Ovary (tissue), 9 donors: ENCODE results near the gene RAB8B. TPM values are rescaled to one million over a fixed set of nuclear protein-coding genes. Genes with fewer than 3 reads are reported as not detected.
A peak's percentile ranks its signal among the peaks of the same experiment; 100 is the strongest.

Experiments
- DNase-seq, 5 donors: peaks; one replicate each; pipeline ENCODE4 v3.0.0-alpha.2; 2019 to 2020
- H3K27ac ChIP-seq, 2 donors: fragments of 200-600 bp; one replicate each; pipeline versions ENCODE4 v1.5.1 to v1.8.0; 2019 to 2022
- H3K27me3 ChIP-seq: fragments of 200-600 bp; one replicate; pipeline ENCODE4 v1.8.0; 2022
- H3K36me3 ChIP-seq: fragments of 200-600 bp; sonication (generic); one replicate; pipeline ENCODE4 v1.5.1; 2019
- H3K4me1 ChIP-seq: one replicate; pipeline ENCODE4 v1.8.1; 2013; ENCODE audit warnings: mild to moderate bottlenecking, moderate library complexity; ENCODE audit not compliant: insufficient read depth
- H3K4me3 ChIP-seq: fragments of 200-600 bp; sonication (generic); one replicate; pipeline ENCODE4 v1.5.1; 2017
- H3K9me3 ChIP-seq, 2 donors: fragments of 200-600 bp in 1 of 2; sonication (generic) in 1 of 2; one replicate each; pipeline versions ENCODE4 v1.5.1 to v1.8.1; 2013 to 2019; ENCODE audit warnings: mild to moderate bottlenecking in 1 of 2, moderate library complexity in 1 of 2
- CTCF ChIP-seq, 3 donors: fragments of 450-650 bp in 2 of 3; fragments of 200-600 bp in 1 of 3; IDR thresholded peaks; one replicate each; pipeline versions ENCODE4 v1.5.1 to v1.8.0; 2016 to 2022; ENCODE audit warnings: antibody characterized with exemption in 3 of 3, mild to moderate bottlenecking in 1 of 3
- EP300 ChIP-seq: sonication (generic); formaldehyde crosslinking; IDR thresholded peaks from one replicate; pipeline ENCODE4 v1.6.1; 2017; ENCODE audit warnings: antibody characterized with exemption
- POLR2A ChIP-seq: fragments of 450-650 bp; IDR thresholded peaks from one replicate; pipeline ENCODE4 v1.6.1; 2017; ENCODE audit warnings: antibody characterized with exemption, mild to moderate bottlenecking, moderate library complexity
- WGBS, 3 donors: extraction: QIAGEN DNeasy Blood & Tissue Kit in 1 of 3; methylation state at CpG; one replicate each; pipeline versions ENCODE4 v1.1.5 to v1.1.7; 2013 to 2017; 5-methylcytosine and 5-hydroxymethylcytosine counted together
- intact Hi-C, 4 donors: fragments of 100-400 bp; cut with DNase I; formaldehyde crosslinking; loops; one replicate each; pipeline versions ENCODE4 v1.11.0 to v1.15.1; 2022 to 2023
- polyA plus RNA-seq, 2 donors: library from polyadenylated mRNA; stranded (reverse); fragments of 200-250 nt in 1 of 2; fragments of 350-450 nt in 1 of 2; fragmentation: Illumina TruSeq in 1 of 2; extraction: RNeasy Lipid Tissue Mini Kit (QIAGEN cat#74804) in 1 of 2; gene quantifications; one replicate each; pipeline ENCODE4 v1.2.3, GENCODE V29; 2013 to 2014
- total RNA-seq, 7 donors: library from RNA; depleted of rRNA in 2 of 7; stranded (reverse); fragments of >200 nt in 2 of 7; fragmentation: NEBNext Ultra II Directional in 3 of 7; extraction: Animal tissue kit (Norgen Biotek cat#: 25700) in 3 of 7; gene quantifications; one replicate each; pipeline versions ENCODE4 v1.1.0 to v1.2.4, GENCODE V29; 2016 to 2023
- donor health status: DM: no; HTN: no; CAD: no; lungs with moderate emphysema.
- donor health status: DM: no; HTN: no; CAD: no.
- donor health status: Bipolar disorder and iron deficiency.
- donor health status: DM: yes; HTN: yes; CAD: no.
- donor health status: DM: no; HTN: no; CAD: no.
- donor health status: DM: yes; HTN: yes; CAD: no.

Gene RAB8B
- total and polyA plus RNA-seq, 9 donors: 18.5 to 58.0 (median 44.8) TPM

GRCh38 chr15:63191895-63192618 lies 2.7 kb downstream of the RAB8B start:
- TF ChIP-seq EP300 (no peak), POLR2A (no peak), CTCF (IDR thresholded peaks at IDR 0.05) (no peak)
- DNase-seq: no peak
- intact Hi-C loops: no loop called here
- Histone ChIP-seq H3K9me3 (no peaks in the 10 kb centered on the region), H3K4me3 (no peak overlapping the region), H3K27me3 (no peaks in the 10 kb centered on the region), H3K4me1 (peaks cover 14% of the 10 kb centered on the region), H3K27ac (no peak overlapping the region), H3K36me3 (no peaks in the 10 kb centered on the region)
- 59 to 67% (median 67%) methylated on average over 3 of the region's 3 CpGs for WGBS, 3 donors

GRCh38 chr15:63192619-63193206 lies 3.3 kb downstream of the RAB8B start:
- Histone ChIP-seq H3K27ac (no peak overlapping the region), H3K9me3 (no peaks in the 10 kb centered on the region), H3K36me3 (no peaks in the 10 kb centered on the region), H3K4me3 (no peak overlapping the region), H3K27me3 (no peaks in the 10 kb centered on the region), H3K4me1 (peaks cover 17% of the 10 kb centered on the region)
- WGBS, 3 donors: 75 to 87% (median 84%) methylated on average over 5 of the region's 5 CpGs
- no peak for TF ChIP-seq POLR2A
- TF ChIP-seq EP300: no peak
- no peak for TF ChIP-seq CTCF (IDR thresholded peaks at IDR 0.05)
- DNase-seq: no peak
- intact Hi-C loops: no loop called here

GRCh38 chr15:63194302-63194701 lies 4.9 kb downstream of the RAB8B start:
- WGBS, 3 donors: 37 to 52% (median 50%) methylated on average over 4 of the region's 4 CpGs
- DNase-seq: no peak
- H3K9me3 ChIP-seq: no peaks in the 10 kb centered on the region
- TF ChIP-seq EP300 (no peak), POLR2A (no peak), CTCF (IDR thresholded peaks at IDR 0.05) (no peak)
- no peaks in the 10 kb centered on the region for H3K27me3 ChIP-seq
- no peak overlapping the region for H3K27ac ChIP-seq
- no peak overlapping the region for H3K4me3 ChIP-seq
- H3K36me3 ChIP-seq: no peaks in the 10 kb centered on the region
- peaks cover 20% of the 10 kb centered on the region for H3K4me1 ChIP-seq
- intact Hi-C loops: no loop called here

GRCh38 chr15:63194880-63195568 lies 5.6 kb downstream of the RAB8B start:
- Histone ChIP-seq H3K4me1 (peaks cover 21% of the 10 kb centered on the region), H3K9me3 (no peaks in the 10 kb centered on the region), H3K27ac (peak overlapping the region in 1 of 2 donors; percentile 24), H3K27me3 (no peaks in the 10 kb centered on the region), H3K4me3 (peak overlapping the region; percentile 5), H3K36me3 (no peaks in the 10 kb centered on the region)
- no peak for DNase-seq
- 5 to 15% (median 12%) methylated on average over 4 of the region's 4 CpGs for WGBS, 3 donors
- no peak for TF ChIP-seq EP300
- TF ChIP-seq POLR2A: no peak
- no peak for TF ChIP-seq CTCF (IDR thresholded peaks at IDR 0.05)
- intact Hi-C loops: no loop called here
